OCI-LY7 (cell line): ENCODE results near the gene SPRED2. TPM values are rescaled to one million over a fixed set of nuclear protein-coding genes. Genes with fewer than 3 reads are reported as not detected.

Experiments used
- BruUV-seq: library from RNA; stranded (reverse); fragments of 400-500 nt; replicated peaks from 2 replicates; lab custom pipeline; 2021; lab: Mats Ljungman, UMichigan
- CTCF ChIA-PET: fragments of 300-600 bp; sonication (Branson Sonifier 250); formaldehyde crosslinking; loops from one replicate; lab custom pipeline; 2022; ENCODE audit warnings: antibody characterized with exemption; ENCODE audit not compliant: unreplicated experiment; lab: Charles Lee
- POLR2A ChIA-PET: fragments of 300-600 bp; sonication (Branson Sonifier 250); formaldehyde crosslinking; loops from one replicate; lab custom pipeline; 2022; ENCODE audit warnings: antibody characterized with exemption; lab: Charles Lee
- DNase-seq: peaks from one replicate; pipeline ENCODE4 v3.0.0-alpha.2; 2015; ENCODE audit warnings: low spot score
- H2AFZ ChIP-seq: fragments of 200-600 bp; sonication (generic), shearing (Covaris generic); 2 replicates; pipeline ENCODE4 v1.6.1; 2014; ENCODE audit warnings: mild to moderate bottlenecking, antibody characterized with exemption, low read length, moderate library complexity
- H3K27ac ChIP-seq: fragments of 200-600 bp; sonication (generic); 2 replicates; pipeline ENCODE4 v1.5.1; 2014; ENCODE audit warnings: mixed run types, low read depth, mild to moderate bottlenecking, moderate library complexity, low read length, inconsistent platforms; ENCODE audit not compliant: poor library complexity, severe bottlenecking
- H3K36me3 ChIP-seq: fragments of 200-600 bp; sonication (generic); 2 replicates; pipeline ENCODE4 v1.6.1; 2014; ENCODE audit warnings: mild to moderate bottlenecking, antibody characterized with exemption, low read length, moderate library complexity, mixed read lengths; ENCODE audit not compliant: insufficient read depth
- H3K4me1 ChIP-seq: fragments of 200-600 bp; sonication (generic); 2 replicates; pipeline ENCODE4 v1.5.1; 2014; ENCODE audit warnings: mild to moderate bottlenecking, low read length; ENCODE audit not compliant: insufficient read depth, poor library complexity, severe bottlenecking
- H3K4me2 ChIP-seq: fragments of 200-600 bp; sonication (generic); 2 replicates; pipeline ENCODE4 v1.6.1; 2014; ENCODE audit warnings: mild to moderate bottlenecking, low read length
- H3K4me3 ChIP-seq: fragments of 200-600 bp; sonication (generic); 2 replicates; pipeline ENCODE4 v1.5.1; 2014; ENCODE audit warnings: mild to moderate bottlenecking, low read depth, low read length; ENCODE audit not compliant: poor library complexity, severe bottlenecking
- H3K79me2 ChIP-seq: fragments of 200-600 bp; sonication (generic); 2 replicates; pipeline ENCODE4 v1.6.1; 2016; ENCODE audit warnings: low read depth, mild to moderate bottlenecking, low read length, moderate library complexity, mixed read lengths; ENCODE audit not compliant: insufficient read depth
- H3K9me2 ChIP-seq: fragments of 200-600 bp; sonication (generic); 2 replicates; pipeline ENCODE4 v1.6.1; 2016; ENCODE audit warnings: mild to moderate bottlenecking, low read length, mixed read lengths; ENCODE audit not compliant: insufficient read depth
- H3K9me3 ChIP-seq: fragments of 200-600 bp; sonication (generic); 2 replicates; pipeline ENCODE4 v1.6.1; 2014; ENCODE audit warnings: mild to moderate bottlenecking, mixed run types, low read length, mixed read lengths
- H4K20me1 ChIP-seq: fragments of 200-600 bp; sonication (generic); 2 replicates; pipeline ENCODE4 v1.6.1; 2014; ENCODE audit warnings: mild to moderate bottlenecking, antibody characterized with exemption, low read length, moderate library complexity, mixed read lengths; ENCODE audit not compliant: insufficient read depth
- CTCF ChIP-seq: fragments of 200-600 bp; sonication (generic); conservative IDR thresholded peaks from 2 replicates; pipeline ENCODE4 v1.5.1; 2014; ENCODE audit warnings: mild to moderate bottlenecking, antibody characterized with exemption, low read length, moderate library complexity, mixed read lengths
- EZH2phosphoT487 ChIP-seq: fragments of 200-600 bp; sonication (generic); IDR thresholded peaks from 2 replicates; pipeline ENCODE4 v1.6.1; 2018; ENCODE audit warnings: low read depth, borderline replicate concordance, mild to moderate bottlenecking, mixed run types, antibody characterized with exemption, low read length, moderate library complexity, mixed read lengths
- intact Hi-C: fragments of 100-400 bp; cut with micrococcal nuclease; formaldehyde crosslinking; loops from one replicate; pipeline ENCODE4 v1.10.0; 2022; ENCODE audit not compliant: unreplicated experiment
- total RNA-seq, 2 experiments: library from RNA; depleted of rRNA in 1 of 2; stranded (reverse); fragments of >200 nt in 1 of 2; shearing (Covaris generic) in 1 of 2; gene quantifications; 2 replicates each; pipeline ENCODE4 v1.2.3, GENCODE V29; 2014 to 2022

Gene SPRED2
- total RNA-seq, 2 experiments from 2014 or later = 8.0 to 49.1 TPM

- POLR2A ChIA-PET = interaction anchor here (0.6 to 9.4 kb wide), 6 partner anchors 8 to 65 kb away, joined by 3 to 104 read pairs (median 3); no protein-coding TSS in a partner anchor
- intact Hi-C loops = no loop called here
- peaks cover 99% of the 10 kb centered on the region for H3K4me1 ChIP-seq
- H4K20me1 ChIP-seq = no peaks in the 10 kb centered on the region
- no peaks in the 10 kb centered on the region for H3K9me3 ChIP-seq
- H3K9me2 ChIP-seq = no peaks in the 10 kb centered on the region
- H3K36me3 ChIP-seq = no peaks in the 10 kb centered on the region
- TF ChIP-seq CTCF (no peak), EZH2phosphoT487 (no peak)
- CTCF ChIA-PET = no interaction called here
- peak overlapping the region; percentile 96 for H3K27ac ChIP-seq
- peaks cover 79% of the 10 kb centered on the region for H3K79me2 ChIP-seq
- H3K4me3 ChIP-seq = peak overlapping the region; percentile 60
- H2AFZ ChIP-seq = peak overlapping the region; percentile 45; the same call in 1 of the 2 replicates
- no peak for DNase-seq
- no TSS peak for BruUV-seq
- H3K4me2 ChIP-seq = peak overlapping the region; percentile 93
Observed at GRCh38 chr2:65388051-65388531, 44.3 kb downstream of the SPRED2 start.

- ChIA-PET POLR2A (interaction anchor here (0.6 to 9.4 kb wide), 19 partner anchors 9 to 643 kb away, joined by 3 to 104 read pairs (median 4); no protein-coding TSS in a partner anchor), CTCF (interaction anchor here (1.4 kb wide), 1 partner anchor 12 kb away, joined by 5 read pairs; no protein-coding TSS in a partner anchor)
- TF ChIP-seq EZH2phosphoT487 (no peak), CTCF (peak; percentile 63)
- Histone ChIP-seq H3K27ac (peak overlapping the region; percentile 96), H3K9me3 (no peaks in the 10 kb centered on the region), H3K4me3 (no peak overlapping the region), H3K4me2 (peak overlapping the region; percentile 48), H3K36me3 (no peaks in the 10 kb centered on the region), H4K20me1 (no peaks in the 10 kb centered on the region), H3K4me1 (peaks cover 99% of the 10 kb centered on the region), H3K9me2 (no peaks in the 10 kb centered on the region), H3K79me2 (peaks cover 73% of the 10 kb centered on the region), H2AFZ (no peak overlapping the region)
- intact Hi-C loops = no loop called here
- no peak for DNase-seq
- no TSS peak for BruUV-seq
Observed at GRCh38 chr2:65386989-65387388, 45.4 kb downstream of the SPRED2 start.

GRCh38 chr2:65386344-65386743 is 46.1 kb downstream of the SPRED2 start:
- Histone ChIP-seq H2AFZ (no peak overlapping the region), H3K79me2 (peaks cover 71% of the 10 kb centered on the region; the same call in 1 of the 2 replicates), H3K4me2 (peak overlapping the region; percentile 48), H3K9me3 (no peaks in the 10 kb centered on the region), H3K4me3 (no peak overlapping the region), H3K4me1 (peaks cover 99% of the 10 kb centered on the region), H4K20me1 (no peaks in the 10 kb centered on the region), H3K27ac (peak overlapping the region; percentile 96), H3K36me3 (peaks cover 4% of the 10 kb centered on the region; the same call in 1 of the 2 replicates), H3K9me2 (no peaks in the 10 kb centered on the region)
- intact Hi-C loops = no loop called here
- TF ChIP-seq CTCF (no peak), EZH2phosphoT487 (no peak)
- ChIA-PET CTCF (interaction anchor here (1.4 kb wide), 1 partner anchor 11 kb away, joined by 5 read pairs; no protein-coding TSS in a partner anchor), POLR2A (interaction anchor here (0.6 to 9.4 kb wide), 24 partner anchors 10 to 1832 kb away, joined by 3 to 104 read pairs (median 5); no protein-coding TSS in a partner anchor)
- DNase-seq = no peak
- no TSS peak for BruUV-seq
